K562 (cell line): Measurements from ENCODE around the gene YAF2.

Experiments
- BACH1 ChIP-seq: fragments of 200-800 bp; sonication (Bioruptor generic); IDR thresholded peaks from 2 replicates; pipeline ENCODE4 v1.6.1; 2016; ENCODE audit warnings: missing genetic modification characterization, missing compliant biosample characterization
- EP300 ChIP-seq: IDR thresholded peaks from 2 replicates; pipeline ENCODE4 v1.6.1; 2012; ENCODE audit warnings: low read length, improper control_type of control experiment
- GTF2F1 ChIP-seq: IDR thresholded peaks from 2 replicates; pipeline ENCODE4 v1.6.1; 2011; ENCODE audit warnings: low read depth, low read length, improper control_type of control experiment
- JUND ChIP-seq, 2 experiments: IDR thresholded peaks; 2 replicates in 1 of 2; 3 replicates in 1 of 2; pipeline ENCODE4 v1.6.1; 2011; ENCODE audit warnings: borderline replicate concordance in 2 of 2, low read depth in 2 of 2, low read length in 2 of 2, improper control_type of control experiment in 1 of 2, missing biosample characterization in 1 of 2, missing genetic modification characterization in 1 of 2, missing genetic modification reagents in 1 of 2
- MXI1 ChIP-seq: IDR thresholded peaks from 2 replicates; pipeline ENCODE4 v1.6.1; 2011; ENCODE audit warnings: low read depth, mild to moderate bottlenecking, improper control_type of control experiment, low read length
- PHF8 ChIP-seq: fragments of 200-600 bp; sonication (generic); IDR thresholded peaks from 2 replicates; pipeline ENCODE4 v1.6.1; 2012; ENCODE audit warnings: mixed run types, mild to moderate bottlenecking, inconsistent platforms, low read length, moderate library complexity, borderline replicate concordance
- TAF1 ChIP-seq: IDR thresholded peaks from 2 replicates; pipeline ENCODE4 v1.6.1; 2011; ENCODE audit warnings: mild to moderate bottlenecking, low read length, moderate library complexity; ENCODE audit not compliant: insufficient read depth, control insufficient read depth, severe bottlenecking; ENCODE audit errors: extremely low read depth
- ZNF175 ChIP-seq: fragments of 200-800 bp; sonication (Bioruptor generic); IDR thresholded peaks from 2 replicates; pipeline ENCODE4 v1.6.1; 2016; ENCODE audit warnings: low read depth, mild to moderate bottlenecking, missing genetic modification characterization, missing compliant biosample characterization
- TF ChIP-seq, protein P1 (sequence below), 2 experiments: fragments of 450-650 bp; IDR thresholded peaks; 2 replicates each; pipeline ENCODE4 v1.6.1; 2016
- TF ChIP-seq, protein P2 (sequence below): sonication (generic); formaldehyde crosslinking; IDR thresholded peaks from 2 replicates; pipeline ENCODE4 v1.8.0; 2022; ENCODE audit warnings: missing genetic modification reagents, mild to moderate bottlenecking, borderline replicate concordance
- TF ChIP-seq, protein P3 (sequence below), 2 experiments: fragments of 450-650 bp in 1 of 2; sonication (generic) in 1 of 2; formaldehyde crosslinking in 1 of 2; IDR thresholded peaks in 1 of 2; conservative IDR thresholded peaks in 1 of 2; 2 replicates each; pipeline versions ENCODE4 v1.6.1 to v1.8.1; 2016 to 2023; ENCODE audit warnings: mild to moderate bottlenecking in 2 of 2, moderate library complexity in 2 of 2, inconsistent platforms in 1 of 2, missing genetic modification reagents in 1 of 2

DNA sequence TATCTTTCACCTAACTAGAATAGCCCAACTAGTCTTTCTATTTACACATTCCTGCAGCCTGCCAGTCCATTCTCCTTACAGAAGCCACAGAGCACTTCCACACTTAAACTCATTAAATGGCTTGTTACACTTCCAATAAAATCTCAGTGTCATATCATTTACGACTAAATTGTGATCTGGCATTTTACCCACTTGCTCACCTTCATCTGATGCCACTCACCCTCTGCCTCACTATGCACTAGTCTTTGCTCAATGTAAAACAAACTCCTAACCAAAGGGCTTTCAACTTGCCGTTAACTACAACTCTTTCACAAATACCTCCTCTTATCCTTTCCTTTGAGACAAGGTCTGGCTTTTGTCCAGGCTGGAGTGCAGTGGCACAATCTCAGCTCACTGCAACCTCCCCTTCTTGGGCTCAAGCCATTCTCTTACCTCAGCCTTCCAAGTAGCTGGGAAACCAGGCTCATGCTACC is 24.1 kb downstream of the YAF2 start:
- TF ChIP-seq PHF8 (no peak), BACH1 (no peak), TAF1 (no peak), ZNF175 (no peak), JUND (IDR thresholded peaks at IDR 0.05; ENCODE audit: borderline replicate concordance, low read depth, low read length) (no peak), JUND (tag; IDR thresholded peaks at IDR 0.05; ENCODE audit: borderline replicate concordance, low read depth, low read length) (no peak), MXI1 (no peak), GTF2F1 (no peak), EP300 (no peak)
- TF ChIP-seq, protein P1, sequence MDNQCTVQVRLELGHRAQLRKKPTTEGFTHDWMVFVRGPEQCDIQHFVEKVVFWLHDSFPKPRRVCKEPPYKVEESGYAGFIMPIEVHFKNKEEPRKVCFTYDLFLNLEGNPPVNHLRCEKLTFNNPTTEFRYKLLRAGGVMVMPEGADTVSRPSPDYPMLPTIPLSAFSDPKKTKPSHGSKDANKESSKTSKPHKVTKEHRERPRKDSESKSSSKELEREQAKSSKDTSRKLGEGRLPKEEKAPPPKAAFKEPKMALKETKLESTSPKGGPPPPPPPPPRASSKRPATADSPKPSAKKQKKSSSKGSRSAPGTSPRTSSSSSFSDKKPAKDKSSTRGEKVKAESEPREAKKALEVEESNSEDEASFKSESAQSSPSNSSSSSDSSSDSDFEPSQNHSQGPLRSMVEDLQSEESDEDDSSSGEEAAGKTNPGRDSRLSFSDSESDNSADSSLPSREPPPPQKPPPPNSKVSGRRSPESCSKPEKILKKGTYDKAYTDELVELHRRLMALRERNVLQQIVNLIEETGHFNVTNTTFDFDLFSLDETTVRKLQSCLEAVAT (IDR thresholded peaks at IDR 0.05) = no peak
- TF ChIP-seq, protein P2, sequence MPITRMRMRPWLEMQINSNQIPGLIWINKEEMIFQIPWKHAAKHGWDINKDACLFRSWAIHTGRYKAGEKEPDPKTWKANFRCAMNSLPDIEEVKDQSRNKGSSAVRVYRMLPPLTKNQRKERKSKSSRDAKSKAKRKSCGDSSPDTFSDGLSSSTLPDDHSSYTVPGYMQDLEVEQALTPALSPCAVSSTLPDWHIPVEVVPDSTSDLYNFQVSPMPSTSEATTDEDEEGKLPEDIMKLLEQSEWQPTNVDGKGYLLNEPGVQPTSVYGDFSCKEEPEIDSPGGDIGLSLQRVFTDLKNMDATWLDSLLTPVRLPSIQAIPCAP (CRISPR knock-in tag) = no peak
- TF ChIP-seq, protein P3, sequence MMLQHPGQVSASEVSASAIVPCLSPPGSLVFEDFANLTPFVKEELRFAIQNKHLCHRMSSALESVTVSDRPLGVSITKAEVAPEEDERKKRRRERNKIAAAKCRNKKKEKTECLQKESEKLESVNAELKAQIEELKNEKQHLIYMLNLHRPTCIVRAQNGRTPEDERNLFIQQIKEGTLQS (IDR thresholded peaks at IDR 0.05) = no peak
- TF ChIP-seq, protein P3 (CRISPR knock-in tag; conservative IDR thresholded peaks at IDR 0.05) = no peak
